IMR-90 (cell line): ENCODE results near the gene FLT3LG. TPM values are rescaled to one million over a fixed set of nuclear protein-coding genes. Genes with fewer than 3 reads are reported as not detected.

Experiments
- ATAC-seq: fragments of 200-7000 bp; cut with Tn5 transposase; 2 replicates; pipeline ENCODE4 v1.9.1; 2020; ENCODE audit warnings: low read depth, mild to moderate bottlenecking, moderate library complexity
- BruUV-seq: library from RNA; stranded (reverse); fragments of 400-500 nt; replicated peaks from 2 replicates; lab custom pipeline; 2021; lab: Mats Ljungman, UMichigan
- CTCF ChIA-PET: fragments of 300-600 bp; formaldehyde crosslinking; extraction: SDS; loops from one replicate; lab custom pipeline; 2021; ENCODE audit warnings: antibody characterized with exemption; lab: Yijun Ruan, JAX
- POLR2A ChIA-PET: fragments of 300-600 bp; sonication (Branson Sonifier 250); formaldehyde crosslinking; loops from one replicate; lab custom pipeline; 2022; ENCODE audit warnings: antibody characterized with exemption; ENCODE audit not compliant: unreplicated experiment; lab: Charles Lee
- DNase-seq: peaks from one replicate; pipeline ENCODE4 v3.0.0; 2013
- H2AFZ ChIP-seq: replicated peaks from 2 replicates; pipeline ENCODE3; 2013; ENCODE audit warnings: low read length, mild to moderate bottlenecking; ENCODE audit not compliant: poor library complexity
- H2AK5ac ChIP-seq: 2 replicates; pipeline ENCODE4 v1.6.1; 2013; ENCODE audit warnings: low read depth, low read length, inconsistent platforms
- H2AK9ac ChIP-seq: replicated peaks from 2 replicates; pipeline ENCODE3; 2013; ENCODE audit warnings: mild to moderate bottlenecking, low read depth, low read length, moderate library complexity; ENCODE audit not compliant: poor library complexity
- H2BK120ac ChIP-seq: 2 replicates; pipeline ENCODE4 v1.6.1; 2013; ENCODE audit warnings: low read depth, low read length, inconsistent platforms
- H2BK15ac ChIP-seq: 3 replicates; pipeline ENCODE4 v1.6.1; 2013; ENCODE audit warnings: low read depth, low read length, inconsistent platforms
- H2BK20ac ChIP-seq: 2 replicates; pipeline ENCODE4 v1.6.1; 2013; ENCODE audit warnings: low read depth, mild to moderate bottlenecking, inconsistent platforms, low read length, moderate library complexity
- H2BK5ac ChIP-seq: 2 replicates; pipeline ENCODE4 v1.6.1; 2013; ENCODE audit warnings: mild to moderate bottlenecking, low read depth, low read length, inconsistent platforms; ENCODE audit not compliant: poor library complexity, severe bottlenecking
- H3K14ac ChIP-seq: replicated peaks from 2 replicates; pipeline ENCODE4 v1.6.1; 2013; ENCODE audit warnings: low read depth, low read length, inconsistent platforms
- H3K18ac ChIP-seq: 2 replicates; pipeline ENCODE4 v1.6.1; 2013; ENCODE audit warnings: low read depth, low read length, control low read depth
- H3K23ac ChIP-seq: 2 replicates; pipeline ENCODE4 v1.6.1; 2013; ENCODE audit warnings: low read depth, low read length, inconsistent platforms
- H3K27ac ChIP-seq: 2 replicates; pipeline ENCODE4 v1.5.1; 2013; ENCODE audit warnings: mild to moderate bottlenecking, control low read depth, low read length; ENCODE audit not compliant: insufficient read depth
- H3K27me3 ChIP-seq: 2 replicates; pipeline ENCODE4 v1.6.1; 2013; ENCODE audit warnings: low read length; ENCODE audit not compliant: control insufficient read depth, insufficient read depth
- H3K36me3 ChIP-seq: 2 replicates; pipeline ENCODE4 v1.6.1; 2013; ENCODE audit warnings: low read length, mixed read lengths; ENCODE audit not compliant: control insufficient read depth, insufficient read depth
- H3K4ac ChIP-seq: 2 replicates; pipeline ENCODE4 v1.6.1; 2013; ENCODE audit warnings: low read depth, low read length, inconsistent platforms
- H3K4me1 ChIP-seq: 2 replicates; pipeline ENCODE4 v1.6.1; 2013; ENCODE audit warnings: low read length, mixed read lengths; ENCODE audit not compliant: control insufficient read depth, insufficient read depth
- H3K4me2 ChIP-seq: 2 replicates; pipeline ENCODE4 v1.6.1; 2013; ENCODE audit warnings: low read depth, mild to moderate bottlenecking, control low read depth, low read length, moderate library complexity
- H3K4me3 ChIP-seq: 2 replicates; pipeline ENCODE4 v1.5.1; 2013; ENCODE audit warnings: low read depth, mild to moderate bottlenecking, control low read depth, low read length, moderate library complexity; ENCODE audit not compliant: insufficient read depth
- H3K56ac ChIP-seq: 2 replicates; pipeline ENCODE4 v1.6.1; 2013; ENCODE audit warnings: low read length, inconsistent platforms; ENCODE audit not compliant: insufficient read depth; ENCODE audit errors: extremely low read depth
- H3K79me1 ChIP-seq, 2 experiments: 2 replicates each; pipeline ENCODE4 v1.6.1; 2013; ENCODE audit warnings: low read length in 2 of 2, inconsistent platforms in 1 of 2, low read depth in 1 of 2
- H3K9ac ChIP-seq: 2 replicates; pipeline ENCODE4 v1.6.1; 2013; ENCODE audit warnings: low read depth, low read length, control low read depth
- H3K9me1 ChIP-seq: 2 replicates; pipeline ENCODE4 v1.6.1; 2013; ENCODE audit warnings: low read length, inconsistent platforms; ENCODE audit not compliant: insufficient read depth
- H3K9me3 ChIP-seq: 2 replicates; pipeline ENCODE4 v1.6.1; 2013; ENCODE audit warnings: low read length; ENCODE audit not compliant: control insufficient read depth, insufficient read depth
- H4K20me1 ChIP-seq: 2 replicates; pipeline ENCODE4 v1.6.1; 2013; ENCODE audit warnings: low read length, inconsistent platforms; ENCODE audit not compliant: insufficient read depth
- H4K5ac ChIP-seq: 2 replicates; pipeline ENCODE4 v1.6.1; 2013; ENCODE audit warnings: mild to moderate bottlenecking, low read depth, low read length, control low read depth
- H4K8ac ChIP-seq, 2 experiments: 2 replicates each; pipeline ENCODE4 v1.6.1; 2013; ENCODE audit warnings: low read depth in 2 of 2, low read length in 2 of 2, control low read depth in 1 of 2, inconsistent platforms in 1 of 2
- H4K91ac ChIP-seq: 2 replicates; pipeline ENCODE4 v1.6.1; 2013; ENCODE audit warnings: low read depth, low read length, inconsistent platforms; ENCODE audit not compliant: insufficient read depth
- CEBPB ChIP-seq: IDR thresholded peaks from 2 replicates; pipeline ENCODE4 v1.6.1; 2012; ENCODE audit warnings: low read depth, low read length, improper control_type of control experiment
- CTCF ChIP-seq: conservative IDR thresholded peaks from 2 replicates; pipeline ENCODE4 v1.5.1; 2012; ENCODE audit warnings: mild to moderate bottlenecking, low read depth, low read length, improper control_type of control experiment
- FOS ChIP-seq: fragments of 150-350 bp; IDR thresholded peaks from 2 replicates; pipeline ENCODE4 v1.6.1; 2016; ENCODE audit warnings: low read depth, low read length
- MAFK ChIP-seq: IDR thresholded peaks from 2 replicates; pipeline ENCODE4 v1.6.1; 2012; ENCODE audit warnings: low read depth, low read length, improper control_type of control experiment
- MAZ ChIP-seq: IDR thresholded peaks from 2 replicates; pipeline ENCODE4 v1.6.1; 2012; ENCODE audit warnings: low read depth, mild to moderate bottlenecking, low read length, improper control_type of control experiment, moderate library complexity, borderline replicate concordance
- MXI1 ChIP-seq: IDR thresholded peaks from 2 replicates; pipeline ENCODE4 v1.6.1; 2012; ENCODE audit warnings: low read depth, mild to moderate bottlenecking, low read length, moderate library complexity, borderline replicate concordance
- POLR2A ChIP-seq: IDR thresholded peaks from 2 replicates; pipeline ENCODE4 v1.6.1; 2012; ENCODE audit warnings: mild to moderate bottlenecking, low read depth, low read length
- RAD21 ChIP-seq: IDR thresholded peaks from 2 replicates; pipeline ENCODE4 v1.6.1; 2012; ENCODE audit warnings: low read length, improper control_type of control experiment
- RCOR1 ChIP-seq: IDR thresholded peaks from 2 replicates; pipeline ENCODE4 v1.6.1; 2012; ENCODE audit warnings: mild to moderate bottlenecking, low read length, improper control_type of control experiment; ENCODE audit not compliant: insufficient replicate concordance
- SMC3 ChIP-seq: fragments of 150-350 bp; IDR thresholded peaks from 2 replicates; pipeline ENCODE4 v1.6.1; 2016; ENCODE audit warnings: low read depth, mild to moderate bottlenecking, antibody characterized with exemption, low read length, moderate library complexity
- USF2 ChIP-seq: fragments of 150-350 bp; IDR thresholded peaks from 2 replicates; pipeline ENCODE4 v1.6.1; 2017; ENCODE audit warnings: mild to moderate bottlenecking, antibody characterized with exemption, low read length, low read depth
- WGBS, 2 experiments: methylation state at CpG; one replicate each; pipeline versions ENCODE4 v1.1.5 to v1.1.7; 2013; ENCODE audit warnings: missing lambda C conversion rate in 2 of 2; ENCODE audit not compliant: insufficient read length in 1 of 2; ENCODE audit errors: extremely low coverage in 2 of 2; 5-methylcytosine and 5-hydroxymethylcytosine counted together
- dilution Hi-C: fragments of 300-500 bp; cut with HindIII; formaldehyde crosslinking; loops from one replicate; pipeline ENCODE4 v1.14.3; 2018; ENCODE audit warnings: low sequenced_read_pairs; ENCODE audit not compliant: unreplicated experiment
- in situ Hi-C: fragments of 300-500 bp; cut with MboI; formaldehyde crosslinking; loops from 3 replicates; pipeline ENCODE4 v1.14.3; 2019; ENCODE audit warnings: low sequenced_read_pairs, inconsistent platforms, mixed read lengths
- intact Hi-C: fragments of 100-400 bp; cut with micrococcal nuclease; formaldehyde crosslinking; loops from 2 replicates; pipeline ENCODE4 v1.10.0; 2022
- polyA plus RNA-seq, 3 experiments: library from polyadenylated mRNA; depleted of rRNA; stranded (reverse); fragments of >200 nt; gene quantifications; 2 replicates each; pipeline ENCODE4 v1.2.3, GENCODE V29; 2012; ENCODE audit warnings: low replicate concordance in 1 of 3
- total RNA-seq: library from RNA; depleted of rRNA; stranded (reverse); fragments of >200 nt; gene quantifications from 2 replicates; pipeline ENCODE4 v1.2.3, GENCODE V29; 2012

FLT3LG gene
- total and polyA plus RNA-seq, 2 of the 4 experiments (the other 2 are of a cell fraction): 0.90 to 8.3 TPM

GRCh38 chr19:49435670-49436069, 38.3 kb upstream of the FLT3LG start:
- intact Hi-C loops (no loop called here), in situ Hi-C loops (loop anchor here (10.0 kb wide), 1 partner anchor 171 kb away; no protein-coding TSS in a partner anchor)
- no TSS peak for BruUV-seq

More at GRCh38 chr19:49435670-49436069, 38.3 kb upstream of the FLT3LG start:
- no peak for DNase-seq
- H3K4me1 ChIP-seq: no peaks in the 10 kb centered on the region
- H2BK20ac ChIP-seq: no peak overlapping the region
- no peak overlapping the region for H2AK5ac ChIP-seq
- no peak overlapping the region for H2BK15ac ChIP-seq
- H2BK120ac ChIP-seq: no peak overlapping the region
- no peak overlapping the region for H4K8ac ChIP-seq
- no peak overlapping the region for H3K4me2 ChIP-seq
- H3K9me3 ChIP-seq: peaks cover 18% of the 10 kb centered on the region
- peaks cover 98% of the 10 kb centered on the region for H3K27me3 ChIP-seq
- TF ChIP-seq CEBPB: no peak
- TF ChIP-seq USF2: no peak
- TF ChIP-seq CTCF: no peak
- TF ChIP-seq POLR2A: no peak
- TF ChIP-seq FOS: no peak
- no peak for TF ChIP-seq RCOR1
- TF ChIP-seq MXI1: no peak
- no peak for TF ChIP-seq MAFK
- no peak for TF ChIP-seq RAD21
- no peak for TF ChIP-seq SMC3
- no peak for TF ChIP-seq MAZ
- no peak overlapping the region for H3K9ac ChIP-seq
- POLR2A ChIA-PET: no interaction called here
- no peak overlapping the region for H2AFZ ChIP-seq
- no peaks in the 10 kb centered on the region for H3K36me3 ChIP-seq
- CTCF ChIA-PET: interaction anchor here (0.6 kb wide), 1 partner anchor 30 kb away, joined by 4 read pairs; no protein-coding TSS in a partner anchor
- no peaks in the 10 kb centered on the region for H3K9me1 ChIP-seq
- no peak overlapping the region for H4K91ac ChIP-seq
- no peak overlapping the region for H3K18ac ChIP-seq
- dilution Hi-C loops: no loop called here
- H2BK5ac ChIP-seq: no peak overlapping the region
- 77% methylated on average over 6 of the region's 10 CpGs; no CpG with 5 or more reads in 1 of the 2 experiments for WGBS, 2 experiments
- H4K20me1 ChIP-seq: no peaks in the 10 kb centered on the region
- H4K5ac ChIP-seq: no peak overlapping the region
- no peak overlapping the region for H3K4ac ChIP-seq
- no peak overlapping the region for H3K23ac ChIP-seq
- no peak for ATAC-seq
- H3K79me1 ChIP-seq: no peaks in the 10 kb centered on the region
- no peak overlapping the region for H3K56ac ChIP-seq
- H3K27ac ChIP-seq: no peak overlapping the region
- H3K4me3 ChIP-seq: no peak overlapping the region
- no peak overlapping the region for H2AK9ac ChIP-seq
- no peak overlapping the region for H3K14ac ChIP-seq
